GM23248 (cell line): ENCODE data around the gene ENO1. TPM values are rescaled to one million over a fixed set of nuclear protein-coding genes. Genes with fewer than 3 reads are reported as not detected.
"Not testable (repeated sequence)": the region's sequence is repeated elsewhere in the genome, so short reads cannot be mapped to it uniquely, and the experiment has no call there.

Experiments used
- DNase-seq: peaks from one replicate; pipeline ENCODE4 v3.0.0-alpha.2; 2015
- H2AFZ ChIP-seq: fragments of 200-600 bp; sonication (generic); 2 replicates; pipeline ENCODE4 v1.6.1; 2016; ENCODE audit warnings: antibody characterized with exemption
- H3F3A ChIP-seq: fragments of 200-600 bp; sonication (generic); 2 replicates; pipeline ENCODE4 v1.6.1; 2016; ENCODE audit warnings: mild to moderate bottlenecking, antibody characterized with exemption, mixed run types; ENCODE audit not compliant: insufficient read depth
- H3K27ac ChIP-seq: fragments of 200-600 bp; sonication (generic); 2 replicates; pipeline ENCODE4 v1.5.1; 2016; ENCODE audit warnings: mild to moderate bottlenecking
- H3K27me3 ChIP-seq: fragments of 200-600 bp; sonication (generic); replicated peaks from 2 replicates; pipeline ENCODE4 v1.6.1; 2016; ENCODE audit warnings: mild to moderate bottlenecking; ENCODE audit not compliant: insufficient read depth
- H3K36me3 ChIP-seq: fragments of 200-600 bp; sonication (generic); 2 replicates; pipeline ENCODE4 v1.6.1; 2016; ENCODE audit warnings: low read depth, mild to moderate bottlenecking
- H3K4me1 ChIP-seq: fragments of 200-600 bp; sonication (generic); 2 replicates; pipeline ENCODE4 v1.6.1; 2016; ENCODE audit warnings: mild to moderate bottlenecking; ENCODE audit not compliant: insufficient read depth
- H3K4me2 ChIP-seq: fragments of 200-600 bp; sonication (generic); one replicate; pipeline ENCODE4 v1.6.1; 2016; ENCODE audit warnings: mild to moderate bottlenecking; ENCODE audit not compliant: unreplicated experiment
- H3K4me3 ChIP-seq: fragments of 200-600 bp; sonication (generic); 2 replicates; pipeline ENCODE4 v1.5.1; 2016; ENCODE audit warnings: mild to moderate bottlenecking
- H3K79me2 ChIP-seq: fragments of 200-600 bp; sonication (generic); 2 replicates; pipeline ENCODE4 v1.6.1; 2016; ENCODE audit warnings: mild to moderate bottlenecking; ENCODE audit not compliant: insufficient read depth
- H3K9ac ChIP-seq: fragments of 200-600 bp; sonication (generic); 2 replicates; pipeline ENCODE4 v1.6.1; 2016; ENCODE audit warnings: mild to moderate bottlenecking
- H3K9me2 ChIP-seq: fragments of 200-600 bp; sonication (generic); 2 replicates; pipeline ENCODE4 v1.6.1; 2016; ENCODE audit warnings: mixed run types, mild to moderate bottlenecking, moderate library complexity; ENCODE audit not compliant: insufficient read depth
- H3K9me3 ChIP-seq: fragments of 200-600 bp; sonication (generic); one replicate; pipeline ENCODE4 v1.6.1; 2017; ENCODE audit warnings: low read depth
- H4K20me1 ChIP-seq: fragments of 200-600 bp; sonication (generic); 2 replicates; pipeline ENCODE4 v1.6.0; 2016; ENCODE audit not compliant: insufficient read depth
- EZH2 ChIP-seq: fragments of 200-600 bp; sonication (generic); IDR thresholded peaks from 2 replicates; pipeline ENCODE4 v1.6.1; 2018; ENCODE audit warnings: antibody characterized with exemption, mild to moderate bottlenecking; ENCODE audit not compliant: insufficient read depth, poor library complexity, severe bottlenecking
- EZH2phosphoT487 ChIP-seq: fragments of 200-600 bp; sonication (generic); IDR thresholded peaks from 2 replicates; pipeline ENCODE4 v1.6.1; 2018; ENCODE audit warnings: antibody characterized with exemption, moderate library complexity, mild to moderate bottlenecking, low read depth; ENCODE audit not compliant: insufficient read depth
- WGBS, 2 experiments: methylation state at CpG; one replicate each; pipeline ENCODE4 v1.1.6; 2015 to 2017; ENCODE audit warnings: low lambda C conversion rate in 2 of 2, low coverage in 1 of 2; ENCODE audit errors: missing lambda C conversion rate in 2 of 2; 5-methylcytosine and 5-hydroxymethylcytosine counted together
- in situ Hi-C: fragments of 300-500 bp; cut with MboI; formaldehyde crosslinking; loops from 2 replicates; pipeline ENCODE4 v1.15.0; 2020
- polyA plus RNA-seq: library from polyadenylated mRNA; unstranded; fragments of >200 nt; fragmentation: Nextera tagmentation; extraction: Ambion mirVana; gene quantifications from 2 replicates; pipeline ENCODE4 v1.2.1, GENCODE V29; 2016
- total RNA-seq: library from RNA; depleted of rRNA; stranded (reverse); fragments of >200 nt; shearing (Covaris generic); gene quantifications from 2 replicates; pipeline ENCODE4 v1.2.3, GENCODE V29; 2014

Gene ENO1
- total and polyA plus RNA-seq, 2 experiments from 2014 or later, result 2,185 to 2,304 TPM

DNA sequence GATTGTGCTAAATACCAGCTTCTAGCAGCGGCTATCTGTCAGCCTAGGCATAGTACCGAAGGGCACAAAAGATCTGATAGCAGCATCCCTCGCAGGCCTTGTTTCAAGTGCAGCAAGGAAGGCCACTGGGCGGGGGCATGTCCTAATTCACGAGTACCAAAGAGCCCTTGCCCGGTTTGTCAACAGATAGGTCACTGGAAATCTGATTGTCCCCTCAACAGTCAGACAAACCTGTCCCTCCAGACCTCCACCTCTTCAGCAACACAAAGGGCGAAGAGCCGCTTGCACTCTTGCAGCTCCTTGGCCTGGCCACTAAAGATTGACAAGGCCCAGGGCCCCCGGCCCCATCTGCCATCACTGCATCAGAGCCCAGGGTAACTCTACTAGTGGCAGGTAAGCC is 44.5 kb upstream of the ENO1 start:
- Histone ChIP-seq H2AFZ (no peak overlapping the region), H3K27ac (no peak overlapping the region), H3K9me2 (no peaks in the 10 kb centered on the region), H3K9me3 (no peaks in the 10 kb centered on the region), H3K36me3 (no peaks in the 10 kb centered on the region), H3K4me2 (no peak overlapping the region), H3K4me3 (no peak overlapping the region), H3K9ac (no peak overlapping the region), H3K27me3 (0 out of 2 replicates have a peak, but pooled peaks cover 4% of the 10 kb centered on the region), H4K20me1 (no peaks in the 10 kb centered on the region), H3F3A (no peaks in the 10 kb centered on the region), H3K79me2 (no peaks in the 10 kb centered on the region), H3K4me1 (no peaks in the 10 kb centered on the region)
- WGBS, 2 experiments, result 86 to 90% methylated on average over 9 of the region's 9 CpGs
- in situ Hi-C loops, result loop anchor here (10.0 kb wide), 1 partner anchor 182 kb away; no protein-coding TSS in a partner anchor
- DNase-seq, result no peak
- TF ChIP-seq EZH2phosphoT487, result no peak
- TF ChIP-seq EZH2, result no peak

DNA sequence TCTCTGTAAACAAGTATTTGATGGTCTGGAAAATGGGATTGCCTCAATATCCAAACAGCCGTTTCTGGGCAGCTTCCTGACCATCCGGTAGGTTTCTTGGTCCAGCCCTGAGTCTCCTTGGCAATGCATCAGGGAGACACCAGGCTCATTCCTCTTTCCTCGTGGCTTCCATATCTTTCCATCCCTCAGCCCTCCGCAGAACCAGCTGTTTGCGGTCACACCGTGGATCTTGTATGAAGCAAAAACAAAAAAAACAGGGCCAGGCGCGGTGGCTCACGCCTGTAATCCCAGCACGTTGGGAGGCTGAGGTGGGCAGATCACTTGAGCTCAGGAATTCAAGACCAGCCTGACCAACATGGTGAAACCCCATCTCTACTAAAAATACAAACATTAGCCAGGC is 39.0 kb upstream of the ENO1 start:
- in situ Hi-C loops, H3K27me3 ChIP-seq, H3K36me3 ChIP-seq, H4K20me1 ChIP-seq, H3F3A ChIP-seq, H3K27ac ChIP-seq, H3K9ac ChIP-seq, H3K9me3 ChIP-seq, DNase-seq, H3K4me3 ChIP-seq, H3K4me1 ChIP-seq, H3K9me2 ChIP-seq, H3K79me2 ChIP-seq, H3K4me2 ChIP-seq: not testable (repeated sequence)
- H2AFZ ChIP-seq, result peak overlapping the region; percentile 69
- WGBS, 2 experiments, result 62 to 66% methylated on average over 10 of the region's 10 CpGs

DNA sequence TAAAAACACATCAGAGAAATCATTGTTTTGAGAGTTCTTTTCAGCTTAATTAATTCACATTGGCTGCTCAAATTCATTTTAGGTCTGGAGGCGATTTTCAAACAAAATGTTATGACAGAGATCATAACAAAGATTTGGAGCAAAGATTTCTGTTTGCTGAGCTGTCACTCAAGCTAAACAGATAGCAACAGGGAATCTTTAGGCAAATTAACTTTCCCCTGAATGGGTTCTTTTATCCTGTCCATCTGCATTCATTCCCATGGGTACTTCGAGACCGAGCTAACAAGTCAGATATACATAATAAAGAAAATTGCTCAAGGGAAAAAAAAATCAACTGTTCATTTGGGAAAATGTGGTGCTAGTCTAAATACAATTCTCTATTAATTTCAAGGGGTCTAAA is 37.0 kb upstream of the ENO1 start:
- H3F3A ChIP-seq, result no peaks in the 10 kb centered on the region
- no peak overlapping the region for H3K4me3 ChIP-seq
- H3K4me2 ChIP-seq, result no peak overlapping the region
- WGBS, 2 experiments, result 72 to 82% methylated on average over 3 of the region's 3 CpGs
- H3K9me3 ChIP-seq, result no peaks in the 10 kb centered on the region
- no peaks in the 10 kb centered on the region for H3K79me2 ChIP-seq
- H2AFZ ChIP-seq, result peak overlapping the region; percentile 28
- TF ChIP-seq EZH2phosphoT487 (no peak), EZH2 (no peak)
- no peaks in the 10 kb centered on the region for H3K4me1 ChIP-seq
- no peaks in the 10 kb centered on the region for H3K27me3 ChIP-seq
- H3K27ac ChIP-seq, result no peak overlapping the region
- H3K36me3 ChIP-seq, result no peaks in the 10 kb centered on the region
- no peak overlapping the region for H3K9ac ChIP-seq
- in situ Hi-C loops, result no loop called here
- no peak for DNase-seq
- H3K9me2 ChIP-seq, result no peaks in the 10 kb centered on the region
- no peaks in the 10 kb centered on the region for H4K20me1 ChIP-seq

DNA sequence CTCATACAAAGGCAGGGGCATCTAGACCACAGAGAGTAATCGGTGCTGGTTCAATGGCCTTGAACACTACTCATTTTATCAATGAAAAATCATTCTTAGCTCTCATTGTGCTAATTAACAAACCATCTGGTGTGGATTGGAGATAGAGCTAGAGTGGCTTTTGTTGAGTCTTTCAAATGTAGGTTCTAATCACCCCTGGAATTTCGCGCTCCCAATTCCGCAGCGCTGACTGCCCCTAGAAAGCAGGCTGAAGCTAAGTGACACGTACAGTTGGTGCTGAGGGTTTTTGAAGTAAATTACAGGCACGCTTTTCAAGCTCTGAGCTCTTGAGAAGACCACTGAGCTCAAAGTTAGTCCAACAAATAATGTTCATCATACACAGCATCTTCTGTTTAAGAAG is 36.0 kb upstream of the ENO1 start:
- H4K20me1 ChIP-seq, result no peaks in the 10 kb centered on the region
- H3K27me3 ChIP-seq, result no peaks in the 10 kb centered on the region
- H3K9ac ChIP-seq, result no peak overlapping the region
- 95 to 97% methylated on average over 7 of the region's 7 CpGs for WGBS, 2 experiments
- TF ChIP-seq EZH2 (no peak), EZH2phosphoT487 (no peak)
- no peak overlapping the region for H3K27ac ChIP-seq
- H2AFZ ChIP-seq, result 0 out of 2 replicates have a peak overlapping the region, but pooled peaks have one; percentile 28
- H3K4me1 ChIP-seq, result no peaks in the 10 kb centered on the region
- in situ Hi-C loops, result no loop called here
- H3K36me3 ChIP-seq, result no peaks in the 10 kb centered on the region
- no peaks in the 10 kb centered on the region for H3F3A ChIP-seq
- no peaks in the 10 kb centered on the region for H3K9me3 ChIP-seq
- H3K9me2 ChIP-seq, result no peaks in the 10 kb centered on the region
- H3K4me2 ChIP-seq, result no peak overlapping the region
- H3K4me3 ChIP-seq, result no peak overlapping the region
- H3K79me2 ChIP-seq, result no peaks in the 10 kb centered on the region
- DNase-seq, result no peak

DNA sequence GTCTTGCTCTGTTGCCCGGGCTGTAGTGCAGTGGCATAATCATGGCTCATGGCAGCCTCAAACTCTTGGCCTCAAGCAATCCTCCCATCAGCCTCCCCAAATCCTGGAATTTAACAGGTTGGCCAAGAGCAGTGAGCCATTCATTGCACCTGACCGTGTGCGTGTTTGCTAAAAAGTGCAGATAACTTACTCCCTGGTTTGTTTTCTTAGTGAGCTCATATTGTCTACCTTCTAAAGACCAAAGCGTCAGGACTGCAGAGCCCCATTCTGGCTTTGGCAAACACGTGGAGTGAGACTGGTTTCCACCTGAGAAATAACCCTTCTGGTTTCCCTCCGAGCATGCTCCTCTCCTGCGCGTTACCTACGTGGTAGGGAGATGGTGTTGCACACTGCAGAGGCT is 35.0 kb upstream of the ENO1 start:
- no peak for TF ChIP-seq EZH2
- no peak for TF ChIP-seq EZH2phosphoT487
- no peaks in the 10 kb centered on the region for H3F3A ChIP-seq
- no peak overlapping the region for H3K4me2 ChIP-seq
- H4K20me1 ChIP-seq, result no peaks in the 10 kb centered on the region
- no peak overlapping the region for H3K9ac ChIP-seq
- no peak for DNase-seq
- no peak overlapping the region for H2AFZ ChIP-seq
- H3K4me1 ChIP-seq, result no peaks in the 10 kb centered on the region
- H3K9me2 ChIP-seq, result no peaks in the 10 kb centered on the region
- H3K4me3 ChIP-seq, result no peak overlapping the region
- no peaks in the 10 kb centered on the region for H3K27me3 ChIP-seq
- H3K9me3 ChIP-seq, result no peaks in the 10 kb centered on the region
- no peaks in the 10 kb centered on the region for H3K36me3 ChIP-seq
- in situ Hi-C loops, result no loop called here
- WGBS, 2 experiments, result 81 to 85% methylated on average over 9 of the region's 9 CpGs
- H3K79me2 ChIP-seq, result no peaks in the 10 kb centered on the region
- no peak overlapping the region for H3K27ac ChIP-seq
